Stimulated activated CD8-positive, alpha-beta memory T cell treated with anti-CD3 and anti-CD28 coated beads, Interleukin-7, amount 100 ng/mL, for 1 hour (primary cell): Measurements from ENCODE around the gene FBXO10.
"Not testable (repeated sequence)": the region's sequence is repeated elsewhere in the genome, so short reads cannot be mapped to it uniquely, and the experiment has no call there.

Source experiments
- DNase-seq, 2 donors: peaks; one replicate each; pipeline ENCODE4 v3.0.0-alpha.2; 2020; ENCODE audit warnings: low read depth in 2 of 2

FBXO10 gene

DNA sequence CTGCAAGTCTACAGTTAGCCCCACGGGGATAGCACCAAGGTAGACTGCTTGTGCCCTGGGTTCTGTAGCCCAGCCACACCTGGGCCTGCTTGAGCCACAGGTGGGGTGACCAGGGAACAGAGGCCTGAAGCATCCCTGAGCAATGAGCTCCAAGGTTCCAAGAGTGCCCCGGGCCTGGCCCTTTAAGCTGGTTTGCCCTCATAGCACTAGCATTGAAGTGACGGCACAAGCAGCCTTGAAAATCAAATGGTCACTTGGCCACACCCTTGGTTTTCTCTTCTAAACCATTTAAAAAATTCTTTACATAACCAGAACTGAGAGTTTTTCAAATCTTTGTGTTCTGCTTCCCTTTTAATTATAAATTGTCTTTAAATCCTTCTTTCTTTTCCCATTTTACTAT lies 24.7 kb downstream of the FBXO10 start:
- no peak for DNase-seq

DNA sequence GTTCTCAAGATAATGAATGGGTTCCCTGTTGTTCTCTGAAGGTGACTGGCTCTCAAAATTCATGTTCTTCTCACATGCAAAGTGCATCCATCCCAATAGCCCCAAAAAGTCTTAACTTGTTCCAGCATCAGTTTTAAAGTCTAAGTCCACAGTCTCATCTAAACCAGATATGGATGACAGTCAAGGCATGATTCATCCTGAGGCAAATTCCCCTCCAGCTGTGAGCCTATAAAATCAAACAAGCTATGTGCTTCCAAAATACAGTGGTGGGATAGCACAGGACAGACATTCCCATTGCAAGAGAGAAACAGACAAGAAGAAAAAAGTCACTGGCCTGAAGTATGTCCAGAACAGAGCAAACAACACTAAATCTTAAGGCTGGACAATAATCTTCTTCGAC lies 25.4 kb downstream of the FBXO10 start:
- DNase-seq: no peak

GRCh38 chr9:37549527-37549926 lies 26.7 kb downstream of the FBXO10 start:
- no peak for DNase-seq

- DNase-seq: no peak
Observed at GRCh38 chr9:37547328-37547878, 28.8 kb downstream of the FBXO10 start.

GRCh38 chr9:37543468-37543867 lies 32.7 kb downstream of the FBXO10 start:
- no peak for DNase-seq

- DNase-seq: no peak
Observed at GRCh38 chr9:37542895-37543294, 33.3 kb downstream of the FBXO10 start.

- DNase-seq: no peak
Observed at GRCh38 chr9:37542488-37542887, 33.7 kb downstream of the FBXO10 start.

GRCh38 chr9:37541465-37541864 lies 34.7 kb downstream of the FBXO10 start:
- no peak for DNase-seq

DNA sequence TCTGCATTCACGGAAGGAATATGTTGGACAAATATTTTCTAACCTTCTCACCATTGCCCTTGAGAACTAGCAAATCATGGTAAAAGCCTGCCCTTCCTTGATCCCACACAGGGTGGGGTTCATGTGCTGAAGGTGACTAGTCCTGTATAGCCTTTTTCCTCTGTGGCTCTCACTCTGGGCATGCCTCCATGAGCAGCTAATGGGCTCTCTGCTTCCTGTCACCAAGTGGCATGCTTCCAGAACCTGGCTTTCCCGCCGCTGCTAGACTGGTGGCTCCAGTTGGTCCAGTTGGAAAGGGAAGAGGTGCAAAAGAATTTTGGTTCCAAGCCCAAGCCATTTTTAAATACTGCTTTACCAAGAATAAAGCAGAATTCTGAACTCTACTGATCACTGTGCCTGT lies 35.5 kb downstream of the FBXO10 start:
- DNase-seq: no peak

DNA sequence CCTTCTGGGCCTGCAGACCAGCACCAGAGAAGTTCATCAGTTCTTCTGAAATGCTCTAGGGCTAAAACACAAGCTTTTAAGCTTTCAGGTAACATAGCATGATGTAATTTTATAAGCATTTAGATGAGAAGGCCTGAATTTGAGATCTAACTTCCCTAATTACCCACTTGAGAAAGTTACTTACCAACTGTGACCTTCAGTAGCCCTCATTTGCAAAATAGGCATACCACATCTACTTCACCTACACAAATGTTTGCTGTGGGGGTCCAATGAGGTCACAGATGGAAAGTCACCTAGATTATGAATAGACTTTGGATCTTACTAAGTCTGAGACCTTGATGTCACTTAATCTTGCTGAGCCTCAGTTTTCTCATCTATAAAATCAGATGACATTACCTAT lies 36.5 kb downstream of the FBXO10 start:
- DNase-seq: no peak

DNA sequence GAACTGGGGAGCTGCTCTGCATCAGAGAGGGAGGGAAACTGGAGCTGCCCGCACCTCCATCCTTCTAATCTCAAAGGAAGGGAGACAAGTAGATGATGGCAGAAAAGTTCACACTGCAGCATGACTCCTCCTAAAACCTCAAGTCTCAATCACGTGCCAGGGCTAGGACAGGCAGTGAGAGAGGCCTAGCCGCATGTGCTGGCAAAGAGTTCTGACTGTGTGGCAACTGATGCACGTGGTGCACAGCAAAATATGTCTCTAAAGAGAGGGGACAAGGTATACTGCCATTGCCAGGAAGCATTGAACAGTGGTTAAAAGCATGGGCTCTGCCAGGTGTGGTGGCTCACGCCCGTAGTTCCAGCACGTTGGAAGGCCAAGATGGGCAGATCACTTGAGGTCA lies 38.1 kb downstream of the FBXO10 start:
- no peak for DNase-seq

DNA sequence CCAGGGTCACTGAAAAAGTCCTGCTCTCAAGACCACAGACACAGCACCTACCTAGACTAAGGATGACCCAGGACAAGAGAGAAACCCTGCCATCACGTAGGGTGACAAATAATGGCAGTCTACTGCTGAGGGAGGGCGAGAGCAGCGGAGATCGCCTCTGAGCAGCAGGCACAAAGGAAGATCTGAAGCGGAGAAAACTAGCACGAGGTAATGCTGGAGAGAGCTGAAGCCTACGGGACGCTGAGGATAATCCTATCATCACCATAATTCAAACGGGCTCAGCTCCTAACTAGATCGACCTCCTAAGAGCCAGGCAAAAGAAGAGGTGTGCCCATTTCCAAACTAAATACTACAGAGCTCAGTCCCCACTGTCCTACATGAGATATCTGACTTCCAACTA lies 41.3 kb downstream of the FBXO10 start:
- DNase-seq: no peak

GRCh38 chr9:37534412-37534811 lies 41.8 kb downstream of the FBXO10 start:
- no peak for DNase-seq

DNA sequence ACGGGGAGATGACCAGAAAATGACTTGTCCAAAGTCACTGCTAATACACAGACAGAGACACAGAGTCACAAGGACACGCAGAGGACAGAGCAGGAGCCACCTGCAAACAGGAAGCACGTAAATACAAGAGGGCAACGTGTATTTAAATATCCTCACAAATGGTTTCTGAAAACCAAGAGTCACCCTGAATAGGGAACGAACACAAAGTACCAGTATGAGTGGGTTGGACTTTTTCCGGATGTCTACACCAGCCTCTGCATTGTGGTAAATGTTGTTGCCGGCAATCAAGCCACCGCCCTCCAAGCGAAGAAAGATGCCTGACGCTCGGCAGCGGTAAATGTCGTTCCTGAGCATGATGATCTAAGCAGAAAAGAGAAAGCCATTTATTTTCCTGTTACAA lies 44.5 kb downstream of the FBXO10 start:
- DNase-seq: no peak

- DNase-seq: peak; percentile 14 to 36
Observed at GRCh38 chr9:37528652-37529471, 47.3 kb downstream of the FBXO10 start.

DNA sequence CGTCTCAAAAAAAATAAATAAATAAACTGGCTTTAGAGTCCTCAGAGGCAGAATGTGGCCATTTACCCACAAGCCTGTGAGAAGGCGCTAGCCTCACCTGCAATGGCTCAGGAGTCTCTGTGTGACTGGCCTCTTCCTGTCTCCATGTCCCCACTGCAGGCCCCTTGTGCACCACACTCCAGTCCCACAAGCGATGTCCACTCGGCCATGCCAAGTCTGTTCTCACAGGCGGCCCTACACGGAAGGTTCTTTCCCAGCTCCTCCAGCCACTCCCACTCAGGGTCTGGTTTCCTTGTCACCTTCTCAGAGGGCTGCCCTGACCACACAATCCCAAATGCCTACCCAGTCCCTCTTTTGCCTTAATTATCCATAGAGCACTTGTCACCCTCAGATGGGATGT lies 52.3 kb downstream of the FBXO10 start:
- no peak for DNase-seq

GRCh38 chr9:37522971-37523370 lies 53.2 kb downstream of the FBXO10 start:
- no peak for DNase-seq

DNA sequence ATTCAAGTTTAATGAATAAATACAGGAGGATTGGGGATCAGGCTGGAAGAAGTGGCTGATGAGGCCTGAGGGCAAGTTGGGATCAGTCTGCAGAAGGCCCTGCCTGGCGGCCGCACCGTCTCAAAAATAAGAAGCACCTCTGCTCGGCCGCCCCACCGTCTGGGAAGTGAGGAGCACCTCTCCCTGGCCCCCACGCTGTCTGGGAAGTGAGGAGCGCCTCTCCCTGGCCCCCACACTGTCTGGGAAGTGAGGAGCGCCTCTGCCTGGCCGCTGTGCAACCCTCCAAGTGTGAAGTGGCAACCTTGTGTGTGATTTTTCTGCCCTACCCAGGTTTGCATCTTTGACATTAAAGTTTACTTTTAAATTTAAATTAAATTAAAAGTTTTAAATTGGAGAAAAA lies 55.1 kb downstream of the FBXO10 start:
- no peak for DNase-seq

DNA sequence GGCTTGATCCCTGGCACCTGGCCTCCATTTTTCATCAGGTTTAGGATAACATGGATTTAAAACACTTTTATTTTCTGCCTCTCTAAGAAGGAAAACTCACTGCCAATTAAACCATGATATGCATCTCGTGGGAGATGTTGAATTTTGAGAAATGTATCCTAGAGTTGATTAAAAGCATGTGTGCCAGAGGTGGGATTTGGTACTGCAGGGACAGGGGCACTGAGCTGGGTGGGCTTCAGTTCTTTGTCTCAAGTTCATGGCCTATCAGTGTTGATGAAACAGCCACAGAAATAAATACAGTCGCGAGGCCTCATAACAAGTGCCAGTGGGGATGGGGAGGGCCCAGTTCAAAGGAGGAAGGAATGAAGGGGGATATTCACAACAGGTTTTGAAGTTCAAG lies 55.5 kb downstream of the FBXO10 start:
- DNase-seq: no peak

GRCh38 chr9:37517923-37518322 lies 58.3 kb downstream of the FBXO10 start:
- no peak for DNase-seq

GRCh38 chr9:37515620-37516258 lies 60.4 kb downstream of the FBXO10 start:
- DNase-seq: no peak

DNA sequence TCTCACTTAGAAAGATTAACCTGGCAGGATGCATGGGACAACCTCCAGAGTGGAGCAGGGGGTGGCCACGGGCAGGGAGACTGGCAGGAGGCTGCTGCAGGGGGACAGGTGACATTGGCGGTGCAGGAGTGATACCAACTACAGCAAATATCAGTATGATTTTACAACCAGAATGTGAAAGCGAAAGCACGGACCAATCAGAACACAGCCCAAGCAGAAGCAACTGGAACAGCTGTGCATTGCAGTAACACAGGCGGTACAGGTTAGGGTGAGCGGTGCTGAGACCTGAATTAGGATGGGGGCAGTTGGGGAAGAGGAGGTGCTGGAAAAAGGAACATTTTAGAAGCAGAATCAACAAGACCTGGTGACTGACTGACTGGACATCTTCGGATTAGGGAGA lies 61.2 kb downstream of the FBXO10 start:
- DNase-seq: no peak

DNA sequence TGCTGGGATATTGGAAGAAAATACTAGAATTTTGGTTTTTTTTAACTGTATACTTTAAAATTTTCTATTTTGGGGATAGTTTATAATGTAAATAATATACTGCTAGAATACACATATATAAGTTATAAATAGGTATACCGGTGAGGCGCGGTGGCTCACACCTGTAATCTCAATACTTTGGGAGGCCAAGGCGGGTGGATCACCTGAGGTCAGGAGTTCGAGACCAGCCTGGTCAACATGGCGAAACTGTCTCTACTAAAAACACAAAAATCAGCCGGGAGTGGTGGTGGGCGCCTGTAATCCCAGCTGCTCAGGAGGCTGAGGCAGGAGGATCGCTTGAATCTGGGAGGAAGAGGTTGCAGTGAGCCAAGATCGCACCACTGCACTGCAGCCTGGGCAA lies 61.8 kb downstream of the FBXO10 start:
- DNase-seq: not testable (repeated sequence)
